ENCODE data around the gene INF2.

GRCh38 chr14:104695660-104696000 lies 6.2 kb downstream of the INF2 start:
- TF ChIP-seq EZH2 (IDR thresholded peaks at IDR 0.05; ENCODE audit: low read depth): no peak
- TF ChIP-seq CTCF (conservative IDR thresholded peaks at IDR 0.05): no peak

All from PC-9 (cell line).